Endothelial cell of umbilical vein (primary cell): ENCODE measurements around the gene GPR61.

ENCODE experiments used
- CTCF ChIP-seq, 2 donors: IDR thresholded peaks; 1 replicate in 1 of 2; 2 replicates in 1 of 2; pipeline ENCODE4 v1.5.1; 2011; ENCODE audit warnings: low read length in 2 of 2, mild to moderate bottlenecking in 2 of 2, moderate library complexity in 2 of 2, control low read depth in 1 of 2, inconsistent platforms in 1 of 2, low read depth in 1 of 2; ENCODE audit not compliant: insufficient read depth in 1 of 2; ENCODE audit errors: extremely low read depth in 1 of 2
- EZH2 ChIP-seq: IDR thresholded peaks from 2 replicates; pipeline ENCODE4 v1.6.1; 2012; ENCODE audit warnings: borderline replicate concordance, low read depth, mild to moderate bottlenecking, moderate library complexity, low read length, inconsistent platforms; ENCODE audit not compliant: severe bottlenecking
- FOS ChIP-seq: IDR thresholded peaks from 2 replicates; pipeline ENCODE4 v1.6.1; 2011; ENCODE audit warnings: mild to moderate bottlenecking, low read length, moderate library complexity, borderline replicate concordance; ENCODE audit not compliant: insufficient read depth
- JUN ChIP-seq: IDR thresholded peaks from 2 replicates; pipeline ENCODE4 v1.6.1; 2011; ENCODE audit warnings: borderline replicate concordance, low read depth; ENCODE audit not compliant: insufficient read length, insufficient read depth
- MAX ChIP-seq: IDR thresholded peaks from 2 replicates; pipeline ENCODE4 v1.6.1; 2011; ENCODE audit not compliant: insufficient read depth, insufficient read length
- MYC ChIP-seq: IDR thresholded peaks from one replicate; pipeline ENCODE4 v1.6.1; 2011; ENCODE audit warnings: mild to moderate bottlenecking, low read depth, low read length
- POLR2A ChIP-seq: IDR thresholded peaks from 2 replicates; pipeline ENCODE4 v1.6.1; 2012; ENCODE audit warnings: low read depth, mild to moderate bottlenecking, control low read depth, low read length
- POLR2AphosphoS5 ChIP-seq: IDR thresholded peaks from 2 replicates; pipeline ENCODE4 v1.6.1; 2012; ENCODE audit warnings: low read depth, mild to moderate bottlenecking, control low read depth, low read length, moderate library complexity; ENCODE audit not compliant: insufficient read depth

GRCh38 chr1:109497449-109498160 is 42.1 kb upstream of the GPR61 start:
- TF ChIP-seq POLR2AphosphoS5 (no peak), CTCF (IDR thresholded peaks at IDR 0.05; ENCODE audit: extremely low read depth in 1 of 2, insufficient read depth in 1 of 2, low read depth in 1 of 2, low read length in 2 of 2) (no peak), EZH2 (no peak), POLR2A (no peak), MAX (no peak), JUN (no peak), FOS (no peak), MYC (no peak)
